Measurements from ENCODE around the gene SIX6.

Gene SIX6

GRCh38 chr14:60506985-60507829, 1.7 kb upstream of the SIX6 start:
- Histone ChIP-seq H3K9ac (ENCODE audit: low read length) (no peak overlapping the region), H3K4me2 (ENCODE audit: low read length) (no peak overlapping the region), H3K4me1 (ENCODE audit: insufficient read depth, low read length, severe bottlenecking) (no peaks in the 10 kb centered on the region), H3K9me2 (ENCODE audit: low read depth, low read length) (no peaks in the 10 kb centered on the region), H4K20me1 (ENCODE audit: insufficient read depth, low read length) (no peaks in the 10 kb centered on the region), H3K36me3 (ENCODE audit: insufficient read depth, low read length) (no peaks in the 10 kb centered on the region), H2AFZ (ENCODE audit: low read length) (no peak overlapping the region), H3K27ac (ENCODE audit: low read depth, low read length, poor library complexity, severe bottlenecking) (no peak overlapping the region), H3K79me2 (ENCODE audit: insufficient read depth, low read length) (no peaks in the 10 kb centered on the region), H3K27me3 (ENCODE audit: insufficient read depth, low read length) (no peaks in the 10 kb centered on the region; the same call in 1 of the 2 replicates), H3K4me3 (ENCODE audit: low read depth, low read length, poor library complexity, severe bottlenecking) (no peak overlapping the region), H3F3A (ENCODE audit: insufficient read depth, low read length) (no peaks in the 10 kb centered on the region), H3K9me3 (ENCODE audit: low read length) (no peaks in the 10 kb centered on the region)
- TF ChIP-seq CTCF (IDR thresholded peaks at IDR 0.05; ENCODE audit: low read length): no peak
- TF ChIP-seq EZH2 (IDR thresholded peaks at IDR 0.05; ENCODE audit: borderline replicate concordance, low read length): no peak

- Histone ChIP-seq H3K4me2 (ENCODE audit: low read length) (no peak overlapping the region), H3K4me3 (ENCODE audit: low read depth, low read length, poor library complexity, severe bottlenecking) (no peak overlapping the region), H3K27me3 (ENCODE audit: insufficient read depth, low read length) (no peaks in the 10 kb centered on the region; the same call in 1 of the 2 replicates)
These were observed 611 bp upstream of the SIX6 start for GRCh38 chr14:60508363-60508706.

GRCh38 chr14:60509438-60510253, 700 bp downstream of the SIX6 start:
- Histone ChIP-seq H3K27me3 (ENCODE audit: insufficient read depth, low read length) (no peaks in the 10 kb centered on the region; the same call in 1 of the 2 replicates), H3K36me3 (ENCODE audit: insufficient read depth, low read length) (no peaks in the 10 kb centered on the region), H3K9me2 (ENCODE audit: low read depth, low read length) (no peaks in the 10 kb centered on the region), H2AFZ (ENCODE audit: low read length) (no peak overlapping the region), H3K9me3 (ENCODE audit: low read length) (no peaks in the 10 kb centered on the region), H3F3A (ENCODE audit: insufficient read depth, low read length) (no peaks in the 10 kb centered on the region), H3K27ac (ENCODE audit: low read depth, low read length, poor library complexity, severe bottlenecking) (no peak overlapping the region), H3K79me2 (ENCODE audit: insufficient read depth, low read length) (no peaks in the 10 kb centered on the region), H4K20me1 (ENCODE audit: insufficient read depth, low read length) (no peaks in the 10 kb centered on the region), H3K4me2 (ENCODE audit: low read length) (no peak overlapping the region), H3K4me3 (ENCODE audit: low read depth, low read length, poor library complexity, severe bottlenecking) (no peak overlapping the region), H3K4me1 (ENCODE audit: insufficient read depth, low read length, severe bottlenecking) (peaks cover 3% of the 10 kb centered on the region), H3K9ac (ENCODE audit: low read length) (no peak overlapping the region)
- TF ChIP-seq CTCF (IDR thresholded peaks at IDR 0.05; ENCODE audit: low read length) (no peak), EZH2 (IDR thresholded peaks at IDR 0.05; ENCODE audit: borderline replicate concordance, low read length) (no peak)

More at GRCh38 chr14:60508363-60508706, 611 bp upstream of the SIX6 start:
- H3K36me3 ChIP-seq (ENCODE audit: insufficient read depth, low read length): no peaks in the 10 kb centered on the region
- H2AFZ ChIP-seq (ENCODE audit: low read length): no peak overlapping the region
- no peak overlapping the region for H3K27ac ChIP-seq (ENCODE audit: low read depth, low read length, poor library complexity, severe bottlenecking)
- no peak for TF ChIP-seq CTCF (IDR thresholded peaks at IDR 0.05; ENCODE audit: low read length)
- H3F3A ChIP-seq (ENCODE audit: insufficient read depth, low read length): no peaks in the 10 kb centered on the region
- H3K9me3 ChIP-seq (ENCODE audit: low read length): no peaks in the 10 kb centered on the region
- no peaks in the 10 kb centered on the region for H3K9me2 ChIP-seq (ENCODE audit: low read depth, low read length)
- H3K9ac ChIP-seq (ENCODE audit: low read length): no peak overlapping the region
- H3K79me2 ChIP-seq (ENCODE audit: insufficient read depth, low read length): no peaks in the 10 kb centered on the region
- no peaks in the 10 kb centered on the region for H3K4me1 ChIP-seq (ENCODE audit: insufficient read depth, low read length, severe bottlenecking)
- no peaks in the 10 kb centered on the region for H4K20me1 ChIP-seq (ENCODE audit: insufficient read depth, low read length)

Data from OCI-LY1 (cell line).